GM18951 (cell line): ENCODE measurements around the gene MRFAP1L1.
"Not testable (repeated sequence)": the region's sequence is repeated elsewhere in the genome, so short reads cannot be mapped to it uniquely, and the experiment has no call there.

Experiments used
- POLR2A ChIP-seq: IDR thresholded peaks from 4 replicates; pipeline ENCODE4 v1.6.1; 2011; ENCODE audit warnings: mild to moderate bottlenecking; ENCODE audit not compliant: insufficient read length, insufficient read depth; ENCODE audit errors: extremely low read depth
- in situ Hi-C: fragments of 300-500 bp; cut with MboI; formaldehyde crosslinking; loops from one replicate; pipeline ENCODE4 v1.12.0; 2022; ENCODE audit warnings: low sequenced_read_pairs, mixed read lengths, inconsistent platforms; ENCODE audit not compliant: unreplicated experiment

Gene MRFAP1L1

DNA sequence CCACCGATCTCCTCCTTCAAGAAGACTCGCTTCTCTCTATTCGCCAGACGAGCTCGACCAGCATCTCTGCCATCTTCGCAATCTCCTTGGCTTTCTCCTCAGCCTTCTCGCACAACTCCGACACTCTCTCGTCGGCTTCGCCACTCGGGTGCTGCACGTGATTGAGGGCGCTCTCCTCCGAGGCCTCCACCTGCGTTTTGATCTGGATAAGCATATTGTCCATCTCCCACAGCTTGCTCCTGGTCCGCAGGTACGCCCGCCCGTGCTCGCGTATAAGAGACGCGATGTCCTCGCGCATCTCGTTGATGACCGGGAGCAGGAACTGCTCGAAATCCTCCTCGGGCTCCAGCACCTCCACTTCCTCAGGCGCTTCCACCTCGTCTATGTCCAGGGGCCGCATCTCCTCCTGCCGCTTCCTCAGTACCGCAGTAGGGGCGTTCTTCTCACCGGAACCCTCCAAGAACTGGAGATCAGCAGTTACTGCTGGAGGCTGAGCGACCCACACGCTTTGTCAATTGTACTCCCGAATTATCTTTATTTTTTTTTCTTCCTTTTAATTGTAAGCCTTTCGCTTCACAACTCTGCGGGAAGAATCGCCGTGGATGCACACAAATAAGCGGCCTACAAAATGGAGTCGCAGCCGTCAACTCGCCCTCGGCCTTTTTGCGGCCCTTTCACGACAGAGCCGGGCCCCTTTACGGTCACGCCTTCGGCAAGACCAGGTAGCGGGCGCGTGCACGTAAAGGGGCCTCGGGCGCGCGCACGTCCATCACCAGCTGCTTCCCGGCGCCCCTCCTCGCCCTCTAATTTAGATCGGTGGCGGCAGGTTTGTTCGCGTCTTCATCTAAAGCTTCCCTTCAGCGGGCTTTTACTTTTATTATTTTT lies at the start of gene MRFAP1L1:
MRFAP1L1 (minus strand) TSS at position 636 of the 885 bp plus-strand sequence; CDS start at position 400, 236 bp downstream.
- in situ Hi-C loops, result loop anchor here (10.0 kb wide), 1 partner anchor 335 kb away; the partner anchor contains the start of gene TADA2B
- TF ChIP-seq POLR2A, result peak; percentile 76

DNA sequence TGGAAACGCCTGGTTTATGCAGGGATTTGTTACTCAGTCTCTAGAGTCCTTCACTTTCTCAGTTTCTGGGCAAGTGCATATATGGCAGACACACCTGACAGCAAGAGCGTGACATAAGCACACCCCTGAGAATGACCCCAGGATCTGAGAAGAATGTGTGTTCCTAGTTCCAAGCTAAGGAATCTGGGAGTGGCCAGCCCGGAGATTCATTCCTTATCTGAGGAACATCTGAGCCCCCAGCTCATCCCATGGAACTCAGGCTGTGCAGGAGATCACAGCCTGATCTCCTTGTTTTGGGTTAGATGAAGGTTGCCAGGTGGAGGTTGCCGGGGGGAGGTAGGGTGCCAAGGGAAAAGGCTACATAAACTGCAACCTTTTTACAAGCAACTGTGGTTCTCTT lies 49.1 kb upstream of the MRFAP1L1 start:
- TF ChIP-seq POLR2A, result no peak

DNA sequence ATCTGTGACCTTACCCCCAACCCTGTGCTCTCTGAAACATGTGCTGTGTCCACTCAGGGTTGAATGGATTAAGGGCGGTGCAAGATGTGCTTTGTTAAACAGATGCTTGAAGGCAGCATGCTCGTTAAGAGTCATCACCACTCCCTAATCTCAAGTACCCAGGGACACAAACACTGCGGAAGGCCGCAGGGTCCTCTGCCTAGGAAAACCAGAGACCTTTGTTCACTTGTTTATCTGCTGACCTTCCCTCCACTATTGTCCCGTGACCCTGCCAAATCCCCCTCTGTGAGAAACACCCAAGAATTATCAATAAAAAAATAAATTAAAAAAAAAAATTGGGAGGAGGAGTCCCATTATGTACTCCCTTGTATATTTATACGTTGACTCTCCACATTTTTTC lies 46.7 kb upstream of the MRFAP1L1 start:
- in situ Hi-C loops, result not testable (repeated sequence)

More for the DNA sequence above, 49.1 kb upstream of the MRFAP1L1 start:
- in situ Hi-C loops, result no loop called here

DNA sequence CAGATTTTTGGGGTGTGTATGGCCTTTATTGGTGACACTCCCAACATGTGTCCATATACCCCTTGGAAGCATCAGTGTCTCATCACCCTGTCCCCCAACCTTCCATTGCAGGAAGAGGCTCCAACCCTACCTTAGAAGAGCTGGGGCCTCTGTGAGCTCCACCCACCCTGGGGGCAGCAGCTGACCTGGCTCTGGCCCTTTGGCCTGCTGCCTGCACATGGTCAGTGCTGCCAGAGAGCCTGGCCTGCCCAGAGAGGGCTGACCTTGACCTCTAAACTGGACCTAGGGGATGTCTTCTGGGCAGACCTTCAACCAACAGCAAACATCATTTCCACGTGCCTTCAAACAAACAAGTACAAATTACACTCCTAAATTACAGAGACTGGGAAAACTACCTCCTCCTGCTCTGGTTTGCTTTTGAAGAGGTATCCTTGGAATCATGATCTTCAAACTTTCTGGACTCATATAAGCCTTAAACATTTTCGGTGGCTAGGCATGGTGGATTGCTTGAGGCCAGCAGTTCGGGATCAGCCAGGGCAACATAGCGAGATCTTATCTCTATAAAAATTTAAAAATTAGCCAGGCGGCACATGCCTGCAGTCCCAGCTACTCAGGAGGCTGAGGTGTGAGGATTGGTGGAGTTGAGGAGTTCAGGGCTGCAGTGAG lies 45.6 kb upstream of the MRFAP1L1 start:
- in situ Hi-C loops, result no loop called here
- no peak for TF ChIP-seq POLR2A

DNA sequence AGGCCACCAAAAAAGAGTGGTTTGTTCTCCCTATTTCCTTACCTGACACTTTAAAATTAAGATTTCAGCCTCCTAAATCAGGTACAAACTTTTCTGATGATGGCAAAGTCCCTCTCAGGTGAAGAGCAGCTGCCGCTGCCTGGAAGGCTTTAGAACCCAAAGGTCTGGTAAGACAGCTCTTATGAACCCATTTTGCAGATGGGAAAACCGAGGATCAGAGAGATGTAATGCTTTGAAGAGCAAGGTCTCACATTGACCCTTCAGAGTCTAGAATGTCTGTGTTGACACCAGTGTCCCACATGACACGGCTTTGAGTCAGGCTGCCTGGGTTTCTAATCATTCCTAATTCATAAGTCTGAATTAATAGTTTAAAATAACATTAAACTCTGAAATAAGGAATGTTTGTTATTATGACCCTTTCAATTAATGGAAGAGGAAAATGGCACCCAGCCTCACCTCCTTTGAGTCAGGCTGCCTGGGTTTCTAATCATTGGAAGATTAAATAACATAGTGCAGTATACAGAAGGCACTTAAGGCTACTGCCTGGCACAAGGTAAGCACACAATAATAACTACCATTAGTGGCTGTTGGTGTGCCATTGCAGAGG lies 44.9 kb upstream of the MRFAP1L1 start:
- no peak for TF ChIP-seq POLR2A

DNA sequence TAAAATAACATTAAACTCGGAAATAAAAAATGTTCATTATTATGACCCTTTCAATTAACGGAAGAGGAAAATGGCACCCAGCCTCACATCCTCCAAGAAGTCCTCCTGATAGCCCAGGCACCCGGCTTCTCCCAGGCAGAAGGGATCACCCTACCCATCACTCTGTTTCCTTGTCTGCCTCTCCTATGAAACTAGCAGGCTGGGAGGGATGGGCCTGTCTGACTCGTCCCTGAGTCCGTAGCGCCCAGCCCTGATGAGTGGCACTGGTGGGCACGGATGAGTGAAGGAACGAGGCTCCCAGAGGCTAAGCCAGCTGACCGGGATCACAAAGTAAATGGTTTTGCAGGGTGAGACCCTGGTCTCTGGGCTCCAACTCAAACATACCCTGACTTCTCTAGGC lies 44.2 kb upstream of the MRFAP1L1 start:
- in situ Hi-C loops, result no loop called here
- TF ChIP-seq POLR2A, result no peak

More for the DNA sequence above, 44.9 kb upstream of the MRFAP1L1 start:
- in situ Hi-C loops, result no loop called here

DNA sequence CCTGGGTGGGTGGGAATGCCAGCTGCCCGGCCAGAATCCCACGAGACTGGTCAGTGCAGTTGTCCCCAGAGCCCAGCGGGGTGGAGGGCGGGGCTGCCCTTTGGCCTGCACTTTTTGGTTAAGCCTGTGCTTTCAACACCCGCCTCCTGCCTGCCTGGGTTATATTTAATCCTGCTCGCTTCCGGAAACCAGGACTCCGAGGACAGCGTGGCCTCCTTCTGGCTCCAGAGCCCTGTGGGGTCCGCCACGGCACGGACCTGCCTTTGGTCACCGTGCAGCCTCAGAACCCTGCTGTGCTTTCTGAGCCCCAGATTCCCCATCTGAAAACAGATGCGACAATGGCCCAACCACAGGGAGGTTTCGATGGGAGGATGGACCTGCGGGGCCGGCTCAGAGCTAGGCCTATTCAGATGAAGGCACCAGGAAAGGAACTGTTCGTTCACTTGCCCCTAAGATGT lies 43.5 kb upstream of the MRFAP1L1 start:
- in situ Hi-C loops, result no loop called here
- no peak for TF ChIP-seq POLR2A

DNA sequence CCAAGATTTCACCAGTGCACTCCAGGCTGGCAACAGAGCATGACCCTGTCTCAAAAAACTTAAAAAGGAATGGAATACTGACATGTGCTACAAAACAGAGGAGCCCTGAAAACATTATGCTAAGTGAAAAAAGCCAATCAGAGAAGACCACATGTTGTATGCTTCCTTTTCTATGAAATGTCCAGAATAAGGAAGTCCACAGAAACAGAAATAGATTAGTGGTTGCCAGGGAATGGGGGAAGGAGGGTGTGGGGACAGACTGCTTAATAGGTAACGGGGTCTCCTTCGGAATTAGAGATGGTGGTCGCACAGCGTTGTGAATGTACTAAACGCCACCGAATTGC lies 42.8 kb upstream of the MRFAP1L1 start:
- TF ChIP-seq POLR2A, result no peak
- in situ Hi-C loops, result no loop called here

DNA sequence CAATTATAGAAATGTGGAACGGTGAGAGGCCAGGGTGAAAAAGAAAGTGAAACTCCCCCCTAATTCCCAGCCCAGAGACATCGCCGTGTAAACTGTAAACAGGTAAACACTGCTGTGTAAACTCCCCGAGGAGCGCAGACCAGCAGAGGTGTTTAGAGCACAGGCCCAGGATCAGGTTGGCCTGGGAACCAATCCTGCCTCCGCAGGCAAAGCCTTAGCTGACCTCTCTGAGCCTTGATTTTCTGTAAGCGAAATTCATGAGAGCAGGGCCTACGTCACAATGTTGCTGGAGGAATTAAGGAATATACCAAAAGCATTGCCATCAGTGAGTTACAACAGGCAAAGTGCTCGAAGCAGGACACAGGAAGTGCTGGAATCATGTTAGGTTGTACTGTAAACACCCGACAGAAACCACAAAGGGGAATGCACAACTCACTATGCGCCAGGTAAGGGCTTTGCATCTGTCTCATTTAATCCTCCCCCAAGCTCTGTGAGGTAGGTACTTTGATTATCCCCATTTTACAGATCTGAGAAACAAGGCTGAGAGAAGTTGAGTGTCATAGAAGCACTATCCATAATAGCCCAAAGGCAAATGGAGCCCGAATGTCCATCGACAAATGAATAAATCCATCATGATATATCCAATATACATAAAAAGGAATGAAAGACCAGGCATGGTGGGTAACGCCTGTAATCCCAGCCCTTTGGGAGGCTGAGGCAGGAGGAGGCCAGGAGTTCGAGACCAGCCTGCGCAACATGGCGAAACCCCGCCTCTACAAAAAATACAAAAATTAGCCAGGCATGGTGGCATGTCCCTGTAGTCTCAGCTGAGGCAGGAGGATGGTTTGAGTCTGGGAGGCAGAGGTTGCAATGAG lies 42.2 kb upstream of the MRFAP1L1 start:
- in situ Hi-C loops, result no loop called here
- no peak for TF ChIP-seq POLR2A

DNA sequence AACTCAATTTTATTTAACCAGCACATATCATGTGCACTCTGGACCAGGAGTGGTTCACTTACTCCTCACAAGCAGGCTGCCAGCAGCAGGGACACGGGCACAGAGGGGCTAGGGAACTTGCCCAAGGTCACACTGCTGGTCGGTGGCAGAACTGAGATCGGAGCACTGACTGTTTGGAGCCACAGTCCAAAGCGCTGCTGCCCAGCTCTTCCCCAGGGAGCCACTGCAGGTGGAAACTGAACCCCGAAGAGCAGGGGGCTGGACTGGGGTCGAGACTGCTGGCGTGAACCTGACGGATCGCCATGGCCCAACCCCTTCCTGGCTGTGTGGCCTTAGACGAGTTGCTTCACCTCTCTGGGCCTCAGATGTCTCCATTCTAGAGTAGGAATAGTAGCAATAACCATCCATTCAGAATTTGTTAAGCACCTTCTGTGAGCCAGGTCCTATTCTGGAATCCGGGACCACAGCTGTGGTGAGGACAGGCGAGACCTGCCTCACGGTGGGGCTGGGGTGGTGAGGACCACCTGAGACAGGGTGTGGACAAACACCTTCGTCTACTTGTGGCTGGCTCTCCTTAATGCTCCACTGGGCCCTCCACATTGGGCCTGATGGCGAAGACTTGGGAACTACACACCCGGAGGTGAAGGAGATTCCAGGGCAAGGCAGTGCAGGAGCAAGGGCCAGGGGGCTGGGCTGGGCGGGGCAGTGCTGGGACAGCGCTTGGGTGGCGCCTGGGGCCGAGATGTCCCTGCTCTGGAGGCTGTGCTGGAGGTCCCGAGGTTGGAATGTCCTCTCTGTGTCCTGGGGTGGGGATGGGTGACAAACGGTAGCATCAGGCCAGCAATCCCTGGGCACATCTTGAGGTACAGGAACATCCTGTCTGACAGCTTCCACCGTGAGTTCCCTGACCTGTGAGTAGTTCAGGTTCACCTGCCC lies 40.9 kb upstream of the MRFAP1L1 start:
- TF ChIP-seq POLR2A, result no peak
- in situ Hi-C loops, result no loop called here

DNA sequence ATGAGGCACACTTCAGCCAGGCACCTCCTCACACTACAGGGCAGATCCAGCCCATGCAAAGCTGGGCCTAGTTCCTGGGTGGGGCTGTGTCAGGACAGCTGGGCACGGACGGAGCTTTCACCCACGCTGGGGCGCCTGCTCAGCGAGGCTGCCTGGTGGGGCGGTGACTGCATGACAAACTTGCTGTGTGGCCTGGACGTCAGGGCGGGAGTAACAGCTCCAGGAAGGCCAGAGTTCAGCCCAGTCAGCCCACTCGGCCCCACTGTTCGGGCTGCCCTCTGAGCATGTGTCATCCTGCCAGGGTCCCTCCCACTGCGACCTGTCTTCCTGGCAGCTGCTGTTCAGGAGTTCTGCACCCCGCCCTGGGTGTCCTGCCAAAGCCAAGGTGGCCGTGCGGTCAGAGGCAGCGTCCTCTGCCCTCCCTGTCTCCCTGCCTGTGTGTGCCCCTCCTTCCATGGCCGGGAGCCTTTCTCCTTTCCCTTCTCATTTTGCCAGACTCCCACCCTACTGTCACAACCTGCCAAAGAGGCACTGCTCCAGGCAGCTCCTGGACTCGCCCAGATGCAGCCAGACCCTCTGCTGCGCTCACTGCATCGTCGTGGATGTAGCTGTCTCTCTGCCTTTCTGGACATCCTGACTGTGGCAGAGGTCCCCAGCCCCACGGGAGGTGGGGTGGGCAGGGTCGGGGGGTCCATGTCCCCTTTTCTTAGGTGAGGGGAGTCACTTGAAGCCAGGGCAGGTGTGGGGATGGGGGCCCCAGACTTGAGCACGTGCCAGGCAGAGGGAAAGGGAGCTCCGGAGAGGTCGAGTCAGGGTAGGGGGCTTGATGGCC lies 39.9 kb upstream of the MRFAP1L1 start:
- no peak for TF ChIP-seq POLR2A
- in situ Hi-C loops, result no loop called here
